Body of pancreas (tissue), 4 donors: ENCODE data around the gene MDN1. TPM values are rescaled to one million over a fixed set of nuclear protein-coding genes. Genes with fewer than 3 reads are reported as not detected.

Experiments used
- ATAC-seq: fragments of 150-250 bp; one replicate; pipeline ENCODE4 v1.9.1; 2016
- DNase-seq, 4 donors: peaks; one replicate each; pipeline ENCODE4 v3.0.0-alpha.2; 2019
- H3K27ac ChIP-seq, 4 donors: fragments of 200-600 bp; sonication (generic); 1 replicate in 3 of 4; 2 replicates in 1 of 4; pipeline versions ENCODE4 v1.5.1 to v1.6.1; 2016 to 2019; ENCODE audit warnings: mild to moderate bottlenecking in 1 of 4, mixed read lengths in 1 of 4, moderate library complexity in 1 of 4
- H3K27me3 ChIP-seq, 2 donors: fragments of 200-600 bp; sonication (generic); one replicate each; pipeline ENCODE4 v1.6.0; 2016; ENCODE audit warnings: mild to moderate bottlenecking in 1 of 2
- H3K36me3 ChIP-seq, 2 donors: fragments of 200-600 bp; sonication (generic); replicated peaks in 1 of 2; 2 replicates each; pipeline ENCODE4 v1.5.1; 2016; ENCODE audit warnings: low read depth in 2 of 2; ENCODE audit not compliant: insufficient read depth in 1 of 2
- H3K4me1 ChIP-seq: fragments of 200-600 bp; sonication (generic); one replicate; pipeline ENCODE4 v1.6.0; 2016
- H3K4me3 ChIP-seq, 2 donors: fragments of 200-600 bp; sonication (generic); 1 replicate in 1 of 2; 2 replicates in 1 of 2; pipeline ENCODE4 v1.5.1; 2016 to 2019
- H3K9me3 ChIP-seq, 3 donors: fragments of 200-600 bp; sonication (generic); 1 replicate in 2 of 3; 2 replicates in 1 of 3; pipeline ENCODE4 v1.5.1; 2016
- CTCF ChIP-seq, 7 experiments: fragments of 450-650 bp in 4 of 7; fragments of 200-600 bp in 3 of 7; sonication (generic) in 3 of 7; IDR thresholded peaks; one replicate each; pipeline ENCODE4 v1.5.1; 2016 to 2019; ENCODE audit warnings: antibody characterized with exemption in 7 of 7
- POLR2A ChIP-seq, 3 donors: fragments of 450-650 bp; IDR thresholded peaks; one replicate each; pipeline ENCODE4 v1.6.1; 2016; ENCODE audit warnings: antibody characterized with exemption in 3 of 3, mild to moderate bottlenecking in 2 of 3
- WGBS, 2 donors: methylation state at CpG; one replicate each; pipeline ENCODE4 v1.1.5; 2017; 5-methylcytosine and 5-hydroxymethylcytosine counted together
- intact Hi-C: fragments of 100-400 bp; cut with DNase I; formaldehyde crosslinking; loops from one replicate; pipeline ENCODE4 v1.15.1; 2023
- total RNA-seq, 2 donors: library from RNA; depleted of rRNA; stranded (reverse); fragments of >200 nt; gene quantifications; one replicate each; pipeline ENCODE4 v1.1.0, GENCODE V29; 2016

The MDN1 gene
- total RNA-seq, 2 donors from 2014 or later: 17.9 to 26.7 TPM

- TF ChIP-seq POLR2A (IDR thresholded peaks at IDR 0.05): no peak
- TF ChIP-seq CTCF (IDR thresholded peaks at IDR 0.05): no peak
- intact Hi-C loops: no loop called here
Measured at GRCh38 chr6:89678531-89678930, 141.1 kb downstream of the MDN1 start.

GRCh38 chr6:89675949-89676748 is 143.4 kb downstream of the MDN1 start:
- H3K36me3 ChIP-seq: peaks cover 15 to 62% of the 10 kb centered on the region in 2 donors
- no peaks in the 10 kb centered on the region for H3K9me3 ChIP-seq
- DNase-seq (no peak), ATAC-seq (no peak)
- TF ChIP-seq POLR2A (IDR thresholded peaks at IDR 0.05) (no peak), CTCF (IDR thresholded peaks at IDR 0.05) (no peak)
- no peaks in the 10 kb centered on the region for H3K4me1 ChIP-seq
- intact Hi-C loops: no loop called here
- no peak overlapping the region for H3K27ac ChIP-seq
- 62 to 72% methylated on average over 7 of the region's 7 CpGs for WGBS, 2 donors
- no peak overlapping the region for H3K4me3 ChIP-seq
- no peaks in the 10 kb centered on the region for H3K27me3 ChIP-seq

More at GRCh38 chr6:89678531-89678930, 141.1 kb downstream of the MDN1 start:
- Histone ChIP-seq H3K27ac (no peak overlapping the region), H3K27me3 (no peaks in the 10 kb centered on the region), H3K36me3 (peaks cover 24 to 54% of the 10 kb centered on the region in 2 donors), H3K4me1 (no peaks in the 10 kb centered on the region), H3K4me3 (no peak overlapping the region), H3K9me3 (no peaks in the 10 kb centered on the region)
- ATAC-seq (no peak), DNase-seq (no peak)
- 92 to 100% methylated on average over 3 of the region's 3 CpGs for WGBS, 2 donors

- H3K36me3 ChIP-seq: peaks cover 0 to 47% of the 10 kb centered on the region in 2 donors
- intact Hi-C loops: no loop called here
Measured at GRCh38 chr6:89670935-89671565, 148.5 kb downstream of the MDN1 start.

GRCh38 chr6:89669002-89669401 is 150.6 kb downstream of the MDN1 start:
- WGBS, 2 donors: 78 to 83% methylated on average over 6 of the region's 6 CpGs
- Histone ChIP-seq H3K27ac (no peak overlapping the region), H3K4me3 (no peak overlapping the region), H3K27me3 (no peaks in the 10 kb centered on the region), H3K4me1 (no peaks in the 10 kb centered on the region), H3K36me3 (peaks cover 0 to 36% of the 10 kb centered on the region in 2 donors), H3K9me3 (no peaks in the 10 kb centered on the region)
- ATAC-seq (no peak), DNase-seq (no peak)
- intact Hi-C loops: no loop called here
- TF ChIP-seq CTCF (IDR thresholded peaks at IDR 0.05): no peak
- TF ChIP-seq POLR2A (IDR thresholded peaks at IDR 0.05): no peak

More at GRCh38 chr6:89670935-89671565, 148.5 kb downstream of the MDN1 start:
- DNase-seq (no peak), ATAC-seq (no peak)
- 89 to 95% methylated on average over 7 of the region's 7 CpGs for WGBS, 2 donors
- no peak overlapping the region for H3K4me3 ChIP-seq
- H3K27ac ChIP-seq: no peak overlapping the region
- no peaks in the 10 kb centered on the region for H3K4me1 ChIP-seq
- H3K27me3 ChIP-seq: no peaks in the 10 kb centered on the region
- TF ChIP-seq CTCF (IDR thresholded peaks at IDR 0.05) (no peak), POLR2A (IDR thresholded peaks at IDR 0.05) (no peak)
- no peaks in the 10 kb centered on the region for H3K9me3 ChIP-seq
